HG02623 (cell line): ENCODE data around the gene TAS1R3.
"Not testable (repeated sequence)": the region's sequence is repeated elsewhere in the genome, so short reads cannot be mapped to it uniquely, and the experiment has no call there.

Experiments
- ATAC-seq: cut with Tn5 transposase; IDR thresholded peaks from one replicate; pipeline ENCODE4 v1.9.1; 2021; ENCODE audit warnings: moderate library complexity; ENCODE audit not compliant: unreplicated experiment

Gene TAS1R3

GRCh38 chr1:1307923-1308755, 22.9 kb upstream of the TAS1R3 start, which contains the start of the genes ACAP3 and PUSL1:
Gene ACAP3, minus strand, starts transcription at chr1:1307930. Its CDS starts 115 bp downstream, at chr1:1307815.
Gene PUSL1, plus strand, starts transcription at chr1:1308597. Its CDS starts 47 bp downstream, at chr1:1308644.
- peak; percentile 51 for ATAC-seq

- ATAC-seq: no peak
Measured at GRCh38 chr1:1308756-1309250, 22.3 kb upstream of the TAS1R3 start.

- ATAC-seq: no peak
Measured at GRCh38 chr1:1309251-1310108, 21.6 kb upstream of the TAS1R3 start.

- ATAC-seq: no peak
Measured at GRCh38 chr1:1310109-1310385, 21.0 kb upstream of the TAS1R3 start.

GRCh38 chr1:1310476-1311053, 20.5 kb upstream of the TAS1R3 start:
- ATAC-seq: no peak

- ATAC-seq: no peak
Measured at GRCh38 chr1:1311107-1312104, 19.7 kb upstream of the TAS1R3 start.

- no peak for ATAC-seq
Measured at GRCh38 chr1:1312450-1313314, 18.4 kb upstream of the TAS1R3 start.

- ATAC-seq: no peak
Measured at GRCh38 chr1:1313500-1314236, 17.4 kb upstream of the TAS1R3 start.

- ATAC-seq: no peak
Measured at GRCh38 chr1:1314237-1314586, 16.9 kb upstream of the TAS1R3 start.

GRCh38 chr1:1314678-1315335, 16.3 kb upstream of the TAS1R3 start:
- ATAC-seq: no peak

- no peak for ATAC-seq
Measured at GRCh38 chr1:1315435-1315954, 15.6 kb upstream of the TAS1R3 start.

- not testable (repeated sequence) for ATAC-seq
Measured at GRCh38 chr1:1316199-1316598, 14.9 kb upstream of the TAS1R3 start.

- no peak for ATAC-seq
Measured at GRCh38 chr1:1317420-1317819, 13.7 kb upstream of the TAS1R3 start.

- ATAC-seq: no peak
Measured at GRCh38 chr1:1318131-1318652, 12.9 kb upstream of the TAS1R3 start.

- no peak for ATAC-seq
Measured at GRCh38 chr1:1318777-1319645, 12.1 kb upstream of the TAS1R3 start.

GRCh38 chr1:1319646-1319941, 11.5 kb upstream of the TAS1R3 start:
- no peak for ATAC-seq
